Endodermal cell (in vitro differentiated cells): ENCODE data around the gene TRPV4. TPM values are rescaled to one million over a fixed set of nuclear protein-coding genes. Genes with fewer than 3 reads are reported as not detected.

Experiments
- DNase-seq: peaks from one replicate; pipeline ENCODE4 v3.0.0-alpha.2; 2017
- H3K27ac ChIP-seq: 2 replicates; pipeline ENCODE4 v1.5.1; 2013; ENCODE audit warnings: mild to moderate bottlenecking, low read depth, low read length, moderate library complexity
- H3K27me3 ChIP-seq: 2 replicates; pipeline ENCODE4 v1.6.1; 2013; ENCODE audit warnings: mild to moderate bottlenecking, low read length, moderate library complexity; ENCODE audit not compliant: insufficient read depth, control insufficient read depth, poor library complexity, severe bottlenecking
- H3K36me3 ChIP-seq: 2 replicates; pipeline ENCODE4 v1.7.0; 2013; ENCODE audit warnings: mild to moderate bottlenecking, low read length, moderate library complexity; ENCODE audit not compliant: control insufficient read depth, insufficient read depth
- H3K4me1 ChIP-seq: one replicate; pipeline ENCODE4 v1.7.0; 2013; ENCODE audit warnings: low read length; ENCODE audit not compliant: control insufficient read depth, insufficient read depth
- H3K4me3 ChIP-seq: 2 replicates; pipeline ENCODE4 v1.5.1; 2013; ENCODE audit warnings: mild to moderate bottlenecking, low read length, moderate library complexity
- H3K9ac ChIP-seq: 2 replicates; pipeline ENCODE4 v1.6.1; 2013; ENCODE audit warnings: mild to moderate bottlenecking, low read length, moderate library complexity; ENCODE audit not compliant: poor library complexity, severe bottlenecking; ENCODE audit errors: extremely low read depth
- H3K9me3 ChIP-seq: 2 replicates; pipeline ENCODE4 v1.6.1; 2013; ENCODE audit warnings: mild to moderate bottlenecking, low read length, moderate library complexity; ENCODE audit not compliant: control insufficient read depth
- H3K27ac Mint-ChIP-seq: 2 replicates; pipeline ENCODE4 v1.8.0; 2020; ENCODE audit warnings: mixed read lengths
- H3K27me3 Mint-ChIP-seq: 2 replicates; pipeline ENCODE4 v1.8.0; 2021; ENCODE audit warnings: mild to moderate bottlenecking, mixed read lengths; ENCODE audit not compliant: insufficient read depth
- H3K36me3 Mint-ChIP-seq: 2 replicates; pipeline ENCODE4 v1.8.0; 2020; ENCODE audit warnings: low read depth, mixed read lengths
- H3K4me1 Mint-ChIP-seq: 2 replicates; pipeline ENCODE4 v1.8.0; 2020; ENCODE audit warnings: mixed read lengths
- H3K4me3 Mint-ChIP-seq: 2 replicates; pipeline ENCODE4 v1.8.0; 2020; ENCODE audit warnings: mild to moderate bottlenecking, moderate library complexity, mixed read lengths
- H3K9me3 Mint-ChIP-seq: 2 replicates; pipeline ENCODE4 v1.8.0; 2020; ENCODE audit warnings: mild to moderate bottlenecking, mixed read lengths
- WGBS, 2 experiments: methylation state at CpG; one replicate each; pipeline versions ENCODE4 v1.1.5 to v1.1.7; 2013; ENCODE audit warnings: missing lambda C conversion rate in 2 of 2, mixed read lengths in 1 of 2; ENCODE audit not compliant: insufficient coverage in 1 of 2, insufficient read length in 1 of 2; 5-methylcytosine and 5-hydroxymethylcytosine counted together
- total RNA-seq, 2 donors: library from RNA; stranded (reverse); fragmentation: NEBNext Ultra II Directional in 1 of 2; extraction: Animal tissue kit (Norgen Biotek cat#: 25700) in 1 of 2; gene quantifications; 2 replicates in 1 of 2; 3 replicates in 1 of 2; pipeline ENCODE4 v1.2.1, GENCODE V29; 2021
- TF ChIP-seq, protein P1 (sequence below): fragments of 200-600 bp; sonication (generic); conservative IDR thresholded peaks from 2 replicates; pipeline ENCODE4 v1.5.0; 2021; ENCODE audit warnings: antibody characterized with exemption, mild to moderate bottlenecking

TRPV4 gene
- total RNA-seq, 2 donors from 2014 or later = 14.0 to 14.2 TPM

DNA sequence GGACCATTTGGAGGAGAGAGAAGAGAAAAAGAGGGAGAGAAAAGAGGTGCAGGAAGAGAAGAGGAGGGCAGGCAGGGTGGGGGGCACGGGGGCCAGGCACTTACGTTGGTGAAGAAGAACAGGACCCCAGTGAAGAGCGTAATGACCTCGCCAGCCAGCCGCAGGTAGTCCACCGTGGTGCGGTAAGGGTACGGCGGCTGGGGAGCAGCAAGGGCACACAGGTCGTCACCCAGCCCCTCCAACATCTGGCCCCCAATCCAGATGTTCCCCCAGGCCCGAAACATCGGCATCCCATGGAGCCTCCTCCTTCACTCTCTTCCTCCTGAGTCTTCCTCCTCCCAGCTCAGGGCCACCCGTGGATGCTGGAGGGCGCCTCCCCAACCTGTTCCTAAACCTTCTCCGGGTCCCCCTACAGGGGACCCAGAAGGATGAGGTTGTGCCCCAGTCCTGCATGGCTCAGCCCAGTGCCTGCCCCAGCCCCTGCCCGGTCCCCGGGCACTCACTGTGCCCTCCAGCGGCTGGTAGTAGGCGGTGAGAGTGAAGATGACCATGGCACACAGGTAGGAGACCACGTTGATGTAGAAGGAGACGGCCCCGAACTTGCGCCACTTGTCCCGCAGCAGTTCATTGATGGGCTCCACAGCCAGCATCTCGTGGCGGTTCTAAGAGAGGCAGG, 39.2 kb downstream of the TRPV4 start:
- Mint-ChIP-seq H3K36me3 (peaks cover 35% of the 10 kb centered on the region), H3K9me3 (no peaks in the 10 kb centered on the region)

DNA sequence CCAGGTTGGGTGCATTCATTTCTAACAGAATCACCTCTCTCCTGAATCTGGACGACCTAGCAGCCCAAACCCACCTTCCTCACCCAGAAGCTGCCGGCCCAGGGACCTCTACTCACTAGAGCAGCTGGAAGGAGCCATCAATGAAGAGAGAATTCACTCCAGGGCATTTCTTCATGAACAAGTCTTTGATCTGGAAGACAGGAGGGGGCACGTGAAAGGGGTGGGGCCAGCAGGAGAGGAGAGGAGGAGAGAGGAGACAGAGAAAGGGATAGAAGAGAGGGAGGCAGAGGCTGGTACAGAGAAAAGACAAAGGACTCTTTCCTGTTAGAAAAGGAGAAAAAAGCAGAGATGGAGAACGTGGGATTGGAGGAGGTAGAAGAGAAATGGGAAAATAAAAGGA, 39.8 kb downstream of the TRPV4 start:
- Mint-ChIP-seq H3K36me3 (peaks cover 34% of the 10 kb centered on the region), H3K4me3 (no peak overlapping the region), H3K27me3 (no peaks in the 10 kb centered on the region), H3K4me1 (no peaks in the 10 kb centered on the region), H3K27ac (no peak overlapping the region), H3K9me3 (no peaks in the 10 kb centered on the region)
- Histone ChIP-seq H3K27ac (no peak overlapping the region), H3K4me1 (no peaks in the 10 kb centered on the region), H3K27me3 (no peaks in the 10 kb centered on the region), H3K36me3 (peaks cover 6% of the 10 kb centered on the region), H3K9me3 (no peaks in the 10 kb centered on the region), H3K4me3 (no peak overlapping the region), H3K9ac (no peak overlapping the region)
- peak; percentile 41 for DNase-seq
- 56 to 58% methylated on average over 3 to 4 of the region's 4 CpGs for WGBS, 2 experiments
- TF ChIP-seq, protein P1, sequence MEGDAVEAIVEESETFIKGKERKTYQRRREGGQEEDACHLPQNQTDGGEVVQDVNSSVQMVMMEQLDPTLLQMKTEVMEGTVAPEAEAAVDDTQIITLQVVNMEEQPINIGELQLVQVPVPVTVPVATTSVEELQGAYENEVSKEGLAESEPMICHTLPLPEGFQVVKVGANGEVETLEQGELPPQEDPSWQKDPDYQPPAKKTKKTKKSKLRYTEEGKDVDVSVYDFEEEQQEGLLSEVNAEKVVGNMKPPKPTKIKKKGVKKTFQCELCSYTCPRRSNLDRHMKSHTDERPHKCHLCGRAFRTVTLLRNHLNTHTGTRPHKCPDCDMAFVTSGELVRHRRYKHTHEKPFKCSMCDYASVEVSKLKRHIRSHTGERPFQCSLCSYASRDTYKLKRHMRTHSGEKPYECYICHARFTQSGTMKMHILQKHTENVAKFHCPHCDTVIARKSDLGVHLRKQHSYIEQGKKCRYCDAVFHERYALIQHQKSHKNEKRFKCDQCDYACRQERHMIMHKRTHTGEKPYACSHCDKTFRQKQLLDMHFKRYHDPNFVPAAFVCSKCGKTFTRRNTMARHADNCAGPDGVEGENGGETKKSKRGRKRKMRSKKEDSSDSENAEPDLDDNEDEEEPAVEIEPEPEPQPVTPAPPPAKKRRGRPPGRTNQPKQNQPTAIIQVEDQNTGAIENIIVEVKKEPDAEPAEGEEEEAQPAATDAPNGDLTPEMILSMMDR = no peak

More for the DNA sequence above, 39.2 kb downstream of the TRPV4 start:
- Mint-ChIP-seq H3K4me1 (no peaks in the 10 kb centered on the region), H3K27me3 (no peaks in the 10 kb centered on the region), H3K4me3 (no peak overlapping the region), H3K27ac (no peak overlapping the region)
- no peak overlapping the region for H3K4me3 ChIP-seq
- H3K27ac ChIP-seq = no peak overlapping the region
- H3K9ac ChIP-seq = no peak overlapping the region
- 92 to 95% methylated on average over 16 to 26 of the region's 26 CpGs for WGBS, 2 experiments
- no peaks in the 10 kb centered on the region for H3K9me3 ChIP-seq
- no peaks in the 10 kb centered on the region for H3K4me1 ChIP-seq
- peaks cover 10% of the 10 kb centered on the region for H3K36me3 ChIP-seq
- DNase-seq = peak; percentile 51
- TF ChIP-seq, protein P1 = no peak
- no peaks in the 10 kb centered on the region for H3K27me3 ChIP-seq

DNA sequence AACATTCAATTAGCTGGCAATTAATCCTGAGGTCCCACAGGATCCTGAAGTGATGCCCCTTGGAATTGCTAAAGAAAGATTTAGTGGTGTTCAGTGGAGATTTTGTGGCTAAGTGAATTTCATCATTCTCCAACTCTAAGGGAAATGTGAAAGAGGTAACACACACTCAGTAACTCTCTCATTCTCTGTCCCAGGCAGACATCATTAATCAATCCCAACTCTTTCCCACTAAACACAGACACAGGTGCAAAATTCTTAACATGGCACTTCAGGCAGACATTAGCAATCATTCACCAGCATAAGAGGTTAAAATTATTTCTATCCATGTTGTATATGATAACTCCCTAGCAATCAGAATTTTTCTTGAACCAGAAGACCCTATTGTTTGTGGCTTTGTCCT, 40.2 kb downstream of the TRPV4 start:
- DNase-seq = no peak
- Histone ChIP-seq H3K9me3 (no peaks in the 10 kb centered on the region), H3K36me3 (peaks cover 4% of the 10 kb centered on the region), H3K27ac (no peak overlapping the region), H3K4me1 (no peaks in the 10 kb centered on the region), H3K27me3 (no peaks in the 10 kb centered on the region), H3K4me3 (no peak overlapping the region), H3K9ac (no peak overlapping the region)
- no peaks in the 10 kb centered on the region for H3K9me3 Mint-ChIP-seq
- TF ChIP-seq, protein P1 = no peak
- no peaks in the 10 kb centered on the region for H3K27me3 Mint-ChIP-seq
- no peaks in the 10 kb centered on the region for H3K4me1 Mint-ChIP-seq
- no peak overlapping the region for H3K27ac Mint-ChIP-seq
- peaks cover 34% of the 10 kb centered on the region for H3K36me3 Mint-ChIP-seq
- no peak overlapping the region for H3K4me3 Mint-ChIP-seq
